PC-9 (cell line): ENCODE data around the gene TCF12. TPM values are rescaled to one million over a fixed set of nuclear protein-coding genes. Genes with fewer than 3 reads are reported as not detected.

Experiments used
- BruUV-seq: library from RNA; stranded (reverse); fragments of 400-500 nt; replicated peaks from 2 replicates; lab custom pipeline; 2021; lab: Mats Ljungman, UMichigan
- CTCF ChIA-PET: fragments of 300-600 bp; sonication (Branson Sonifier 250); formaldehyde crosslinking; loops from one replicate; lab custom pipeline; 2022; ENCODE audit warnings: antibody characterized with exemption; lab: Charles Lee
- POLR2A ChIA-PET: fragments of 300-600 bp; sonication (Branson Sonifier 250); formaldehyde crosslinking; loops from one replicate; lab custom pipeline; 2022; ENCODE audit warnings: antibody characterized with exemption; ENCODE audit not compliant: unreplicated experiment; lab: Charles Lee
- DNase-seq, 2 experiments: peaks; one replicate each; pipeline versions ENCODE4 v3.0.0 to v3.0.0-alpha.2; 2015 to 2022; ENCODE audit warnings: mixed read lengths in 1 of 2
- H2AFZ ChIP-seq: fragments of 200-600 bp; sonication (generic); 2 replicates; pipeline ENCODE4 v1.8.1; 2017; ENCODE audit warnings: antibody characterized with exemption
- H3F3A ChIP-seq: fragments of 200-600 bp; sonication (generic); 2 replicates; pipeline ENCODE4 v1.8.1; 2017; ENCODE audit warnings: antibody characterized with exemption, mild to moderate bottlenecking, low read depth; ENCODE audit not compliant: insufficient read depth
- H3K27ac ChIP-seq: fragments of 200-600 bp; sonication (generic); 2 replicates; pipeline ENCODE4 v1.6.1; 2016; ENCODE audit warnings: mixed run types
- H3K27me3 ChIP-seq: fragments of 200-600 bp; sonication (generic); 2 replicates; pipeline ENCODE4 v1.6.1; 2016; ENCODE audit warnings: low read depth, mixed run types; ENCODE audit not compliant: insufficient read depth
- H3K36me3 ChIP-seq: fragments of 200-600 bp; sonication (generic); 2 replicates; pipeline ENCODE4 v1.6.1; 2016; ENCODE audit warnings: low read depth, mixed run types
- H3K4me1 ChIP-seq: fragments of 200-600 bp; sonication (generic); replicated peaks from 2 replicates; pipeline ENCODE4 v1.6.1; 2016; ENCODE audit warnings: mixed run types; ENCODE audit not compliant: insufficient read depth
- H3K4me2 ChIP-seq: fragments of 200-600 bp; sonication (generic); 2 replicates; pipeline ENCODE4 v1.6.1; 2017; ENCODE audit warnings: mixed run types
- H3K4me3 ChIP-seq: fragments of 200-600 bp; sonication (generic); 2 replicates; pipeline ENCODE4 v1.6.1; 2016; ENCODE audit warnings: mixed run types
- H3K79me2 ChIP-seq: fragments of 200-600 bp; sonication (generic); 2 replicates; pipeline ENCODE4 v1.6.1; 2017; ENCODE audit warnings: low read depth, mixed run types
- H3K9me2 ChIP-seq: fragments of 200-600 bp; sonication (generic); 2 replicates; pipeline ENCODE4 v1.8.1; 2017; ENCODE audit warnings: mild to moderate bottlenecking; ENCODE audit not compliant: insufficient read depth
- H3K9me3 ChIP-seq: fragments of 200-600 bp; sonication (generic); 2 replicates; pipeline ENCODE4 v1.8.1; 2016; ENCODE audit warnings: low read depth; ENCODE audit not compliant: insufficient read depth
- H4K20me1 ChIP-seq: fragments of 200-600 bp; sonication (generic); 2 replicates; pipeline ENCODE4 v1.8.1; 2017; ENCODE audit not compliant: insufficient read depth
- EZH2 ChIP-seq: fragments of 200-600 bp; sonication (generic); IDR thresholded peaks from 2 replicates; pipeline ENCODE4 v1.8.0; 2017; ENCODE audit warnings: antibody characterized with exemption, low read depth
- intact Hi-C: fragments of 100-400 bp; cut with micrococcal nuclease; formaldehyde crosslinking; loops from one replicate; pipeline ENCODE4 v1.10.0; 2022; ENCODE audit not compliant: unreplicated experiment
- total RNA-seq: library from RNA; stranded (reverse); gene quantifications from 2 replicates; pipeline ENCODE4 v1.2.3, GENCODE V29; 2021
- TF ChIP-seq, protein P1 (sequence below): fragments of 200-600 bp; sonication (generic); conservative IDR thresholded peaks from 2 replicates; pipeline ENCODE4 v1.6.1; 2017; ENCODE audit warnings: mixed run types, antibody characterized with exemption, mild to moderate bottlenecking, moderate library complexity

The TCF12 gene
- total RNA-seq, 1 experiment from 2014 or later: 60.1 TPM

- Histone ChIP-seq H3K27me3 (no peaks in the 10 kb centered on the region), H3K79me2 (0 out of 2 replicates have a peak, but pooled peaks cover 2% of the 10 kb centered on the region), H3F3A (no peaks in the 10 kb centered on the region), H3K4me3 (no peak overlapping the region), H3K27ac (no peak overlapping the region), H3K9me3 (no peaks in the 10 kb centered on the region), H4K20me1 (no peaks in the 10 kb centered on the region), H3K4me1 (no peaks in the 10 kb centered on the region), H3K4me2 (no peak overlapping the region), H2AFZ (no peak overlapping the region), H3K9me2 (no peaks in the 10 kb centered on the region), H3K36me3 (no peaks in the 10 kb centered on the region)
- ChIA-PET POLR2A (no interaction called here), CTCF (no interaction called here)
- no TSS peak for BruUV-seq
- intact Hi-C loops: no loop called here
- no peak for TF ChIP-seq EZH2
- DNase-seq: no peak
Observed at GRCh38 chr15:56933410-56933809, 15.0 kb downstream of the TCF12 start.

- H3K79me2 ChIP-seq: peaks cover 3% of the 10 kb centered on the region; the same call in 1 of the 2 replicates
- no peaks in the 10 kb centered on the region for H3K4me1 ChIP-seq
- H3F3A ChIP-seq: no peaks in the 10 kb centered on the region
- no peak overlapping the region for H2AFZ ChIP-seq
- no peak overlapping the region for H3K4me2 ChIP-seq
- TF ChIP-seq, protein P1, sequence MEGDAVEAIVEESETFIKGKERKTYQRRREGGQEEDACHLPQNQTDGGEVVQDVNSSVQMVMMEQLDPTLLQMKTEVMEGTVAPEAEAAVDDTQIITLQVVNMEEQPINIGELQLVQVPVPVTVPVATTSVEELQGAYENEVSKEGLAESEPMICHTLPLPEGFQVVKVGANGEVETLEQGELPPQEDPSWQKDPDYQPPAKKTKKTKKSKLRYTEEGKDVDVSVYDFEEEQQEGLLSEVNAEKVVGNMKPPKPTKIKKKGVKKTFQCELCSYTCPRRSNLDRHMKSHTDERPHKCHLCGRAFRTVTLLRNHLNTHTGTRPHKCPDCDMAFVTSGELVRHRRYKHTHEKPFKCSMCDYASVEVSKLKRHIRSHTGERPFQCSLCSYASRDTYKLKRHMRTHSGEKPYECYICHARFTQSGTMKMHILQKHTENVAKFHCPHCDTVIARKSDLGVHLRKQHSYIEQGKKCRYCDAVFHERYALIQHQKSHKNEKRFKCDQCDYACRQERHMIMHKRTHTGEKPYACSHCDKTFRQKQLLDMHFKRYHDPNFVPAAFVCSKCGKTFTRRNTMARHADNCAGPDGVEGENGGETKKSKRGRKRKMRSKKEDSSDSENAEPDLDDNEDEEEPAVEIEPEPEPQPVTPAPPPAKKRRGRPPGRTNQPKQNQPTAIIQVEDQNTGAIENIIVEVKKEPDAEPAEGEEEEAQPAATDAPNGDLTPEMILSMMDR: no peak
- TF ChIP-seq EZH2: no peak
- H3K9me2 ChIP-seq: no peaks in the 10 kb centered on the region
- no peak overlapping the region for H3K4me3 ChIP-seq
- no TSS peak for BruUV-seq
- no peak overlapping the region for H3K27ac ChIP-seq
- intact Hi-C loops: no loop called here
- CTCF ChIA-PET: no interaction called here
- POLR2A ChIA-PET: no interaction called here
- DNase-seq: no peak
- no peaks in the 10 kb centered on the region for H3K27me3 ChIP-seq
- no peaks in the 10 kb centered on the region for H4K20me1 ChIP-seq
- H3K36me3 ChIP-seq: no peaks in the 10 kb centered on the region
- H3K9me3 ChIP-seq: no peaks in the 10 kb centered on the region
Observed at GRCh38 chr15:56933811-56934210, 15.4 kb downstream of the TCF12 start.

- intact Hi-C loops: no loop called here
- Histone ChIP-seq H3K27me3 (no peaks in the 10 kb centered on the region), H3K4me3 (no peak overlapping the region), H3K9me3 (no peaks in the 10 kb centered on the region), H3K79me2 (peaks cover 7% of the 10 kb centered on the region; the same call in 1 of the 2 replicates), H3K4me2 (no peak overlapping the region), H3K27ac (no peak overlapping the region), H3F3A (no peaks in the 10 kb centered on the region), H4K20me1 (no peaks in the 10 kb centered on the region), H3K36me3 (no peaks in the 10 kb centered on the region), H3K4me1 (no peaks in the 10 kb centered on the region), H3K9me2 (no peaks in the 10 kb centered on the region), H2AFZ (no peak overlapping the region)
- ChIA-PET CTCF (no interaction called here), POLR2A (no interaction called here)
- DNase-seq: no peak
- BruUV-seq: no TSS peak
- TF ChIP-seq EZH2: no peak
- TF ChIP-seq, protein P1: no peak
Observed at GRCh38 chr15:56934269-56934668, 15.8 kb downstream of the TCF12 start.

- no peak overlapping the region for H2AFZ ChIP-seq
- H3K4me2 ChIP-seq: no peak overlapping the region
- H3K27ac ChIP-seq: no peak overlapping the region
- H3K79me2 ChIP-seq: peaks cover 8% of the 10 kb centered on the region; the same call in 1 of the 2 replicates
- no peak overlapping the region for H3K4me3 ChIP-seq
- ChIA-PET POLR2A (no interaction called here), CTCF (no interaction called here)
- H3K4me1 ChIP-seq: no peaks in the 10 kb centered on the region
- no TSS peak for BruUV-seq
- H3K9me3 ChIP-seq: no peaks in the 10 kb centered on the region
- intact Hi-C loops: no loop called here
- no peaks in the 10 kb centered on the region for H3K9me2 ChIP-seq
- TF ChIP-seq, protein P1: no peak
- TF ChIP-seq EZH2: no peak
- no peak for DNase-seq
- H3K36me3 ChIP-seq: no peaks in the 10 kb centered on the region
- no peaks in the 10 kb centered on the region for H3K27me3 ChIP-seq
- H4K20me1 ChIP-seq: no peaks in the 10 kb centered on the region
- no peaks in the 10 kb centered on the region for H3F3A ChIP-seq
Observed at GRCh38 chr15:56936929-56937328, 18.5 kb downstream of the TCF12 start.
